IMR-90 (cell line): ENCODE measurements around the gene DIP2B. TPM values are rescaled to one million over a fixed set of nuclear protein-coding genes. Genes with fewer than 3 reads are reported as not detected.
A peak's percentile ranks its signal among the peaks of the same experiment; 100 is the strongest.

Source experiments
- ATAC-seq: fragments of 200-7000 bp; cut with Tn5 transposase; 2 replicates; pipeline ENCODE4 v1.9.1; 2020; ENCODE audit warnings: low read depth, mild to moderate bottlenecking, moderate library complexity
- BruUV-seq: library from RNA; stranded (reverse); fragments of 400-500 nt; replicated peaks from 2 replicates; lab custom pipeline; 2021; lab: Mats Ljungman, UMichigan
- CTCF ChIA-PET: fragments of 300-600 bp; formaldehyde crosslinking; extraction: SDS; loops from one replicate; lab custom pipeline; 2021; ENCODE audit warnings: antibody characterized with exemption; lab: Yijun Ruan, JAX
- POLR2A ChIA-PET: fragments of 300-600 bp; sonication (Branson Sonifier 250); formaldehyde crosslinking; loops from one replicate; lab custom pipeline; 2022; ENCODE audit warnings: antibody characterized with exemption; ENCODE audit not compliant: unreplicated experiment; lab: Charles Lee
- DNase-seq: peaks from one replicate; pipeline ENCODE4 v3.0.0; 2013
- H2AFZ ChIP-seq: replicated peaks from 2 replicates; pipeline ENCODE3; 2013; ENCODE audit warnings: low read length, mild to moderate bottlenecking; ENCODE audit not compliant: poor library complexity
- H2AK5ac ChIP-seq: 2 replicates; pipeline ENCODE4 v1.6.1; 2013; ENCODE audit warnings: low read depth, low read length, inconsistent platforms
- H2AK9ac ChIP-seq: replicated peaks from 2 replicates; pipeline ENCODE3; 2013; ENCODE audit warnings: mild to moderate bottlenecking, low read depth, low read length, moderate library complexity; ENCODE audit not compliant: poor library complexity
- H2BK120ac ChIP-seq: 2 replicates; pipeline ENCODE4 v1.6.1; 2013; ENCODE audit warnings: low read depth, low read length, inconsistent platforms
- H2BK15ac ChIP-seq: 3 replicates; pipeline ENCODE4 v1.6.1; 2013; ENCODE audit warnings: low read depth, low read length, inconsistent platforms
- H2BK20ac ChIP-seq: 2 replicates; pipeline ENCODE4 v1.6.1; 2013; ENCODE audit warnings: low read depth, mild to moderate bottlenecking, inconsistent platforms, low read length, moderate library complexity
- H2BK5ac ChIP-seq: 2 replicates; pipeline ENCODE4 v1.6.1; 2013; ENCODE audit warnings: mild to moderate bottlenecking, low read depth, low read length, inconsistent platforms; ENCODE audit not compliant: poor library complexity, severe bottlenecking
- H3K14ac ChIP-seq: replicated peaks from 2 replicates; pipeline ENCODE4 v1.6.1; 2013; ENCODE audit warnings: low read depth, low read length, inconsistent platforms
- H3K18ac ChIP-seq: 2 replicates; pipeline ENCODE4 v1.6.1; 2013; ENCODE audit warnings: low read depth, low read length, control low read depth
- H3K23ac ChIP-seq: 2 replicates; pipeline ENCODE4 v1.6.1; 2013; ENCODE audit warnings: low read depth, low read length, inconsistent platforms
- H3K27ac ChIP-seq: 2 replicates; pipeline ENCODE4 v1.5.1; 2013; ENCODE audit warnings: mild to moderate bottlenecking, control low read depth, low read length; ENCODE audit not compliant: insufficient read depth
- H3K27me3 ChIP-seq: 2 replicates; pipeline ENCODE4 v1.6.1; 2013; ENCODE audit warnings: low read length; ENCODE audit not compliant: control insufficient read depth, insufficient read depth
- H3K36me3 ChIP-seq: 2 replicates; pipeline ENCODE4 v1.6.1; 2013; ENCODE audit warnings: low read length, mixed read lengths; ENCODE audit not compliant: control insufficient read depth, insufficient read depth
- H3K4ac ChIP-seq: 2 replicates; pipeline ENCODE4 v1.6.1; 2013; ENCODE audit warnings: low read depth, low read length, inconsistent platforms
- H3K4me1 ChIP-seq: 2 replicates; pipeline ENCODE4 v1.6.1; 2013; ENCODE audit warnings: low read length, mixed read lengths; ENCODE audit not compliant: control insufficient read depth, insufficient read depth
- H3K4me2 ChIP-seq: 2 replicates; pipeline ENCODE4 v1.6.1; 2013; ENCODE audit warnings: low read depth, mild to moderate bottlenecking, control low read depth, low read length, moderate library complexity
- H3K4me3 ChIP-seq: 2 replicates; pipeline ENCODE4 v1.5.1; 2013; ENCODE audit warnings: low read depth, mild to moderate bottlenecking, control low read depth, low read length, moderate library complexity; ENCODE audit not compliant: insufficient read depth
- H3K56ac ChIP-seq: 2 replicates; pipeline ENCODE4 v1.6.1; 2013; ENCODE audit warnings: low read length, inconsistent platforms; ENCODE audit not compliant: insufficient read depth; ENCODE audit errors: extremely low read depth
- H3K79me1 ChIP-seq, 2 experiments: 2 replicates each; pipeline ENCODE4 v1.6.1; 2013; ENCODE audit warnings: low read length in 2 of 2, inconsistent platforms in 1 of 2, low read depth in 1 of 2
- H3K9ac ChIP-seq: 2 replicates; pipeline ENCODE4 v1.6.1; 2013; ENCODE audit warnings: low read depth, low read length, control low read depth
- H3K9me1 ChIP-seq: 2 replicates; pipeline ENCODE4 v1.6.1; 2013; ENCODE audit warnings: low read length, inconsistent platforms; ENCODE audit not compliant: insufficient read depth
- H3K9me3 ChIP-seq: 2 replicates; pipeline ENCODE4 v1.6.1; 2013; ENCODE audit warnings: low read length; ENCODE audit not compliant: control insufficient read depth, insufficient read depth
- H4K20me1 ChIP-seq: 2 replicates; pipeline ENCODE4 v1.6.1; 2013; ENCODE audit warnings: low read length, inconsistent platforms; ENCODE audit not compliant: insufficient read depth
- H4K5ac ChIP-seq: 2 replicates; pipeline ENCODE4 v1.6.1; 2013; ENCODE audit warnings: mild to moderate bottlenecking, low read depth, low read length, control low read depth
- H4K8ac ChIP-seq, 2 experiments: 2 replicates each; pipeline ENCODE4 v1.6.1; 2013; ENCODE audit warnings: low read depth in 2 of 2, low read length in 2 of 2, control low read depth in 1 of 2, inconsistent platforms in 1 of 2
- H4K91ac ChIP-seq: 2 replicates; pipeline ENCODE4 v1.6.1; 2013; ENCODE audit warnings: low read depth, low read length, inconsistent platforms; ENCODE audit not compliant: insufficient read depth
- FOS ChIP-seq: fragments of 150-350 bp; IDR thresholded peaks from 2 replicates; pipeline ENCODE4 v1.6.1; 2016; ENCODE audit warnings: low read depth, low read length
- MXI1 ChIP-seq: IDR thresholded peaks from 2 replicates; pipeline ENCODE4 v1.6.1; 2012; ENCODE audit warnings: low read depth, mild to moderate bottlenecking, low read length, moderate library complexity, borderline replicate concordance
- SMC3 ChIP-seq: fragments of 150-350 bp; IDR thresholded peaks from 2 replicates; pipeline ENCODE4 v1.6.1; 2016; ENCODE audit warnings: low read depth, mild to moderate bottlenecking, antibody characterized with exemption, low read length, moderate library complexity
- WGBS, 2 experiments: methylation state at CpG; one replicate each; pipeline versions ENCODE4 v1.1.5 to v1.1.7; 2013; ENCODE audit warnings: missing lambda C conversion rate in 2 of 2; ENCODE audit not compliant: insufficient read length in 1 of 2; ENCODE audit errors: extremely low coverage in 2 of 2; 5-methylcytosine and 5-hydroxymethylcytosine counted together
- dilution Hi-C: fragments of 300-500 bp; cut with HindIII; formaldehyde crosslinking; loops from one replicate; pipeline ENCODE4 v1.14.3; 2018; ENCODE audit warnings: low sequenced_read_pairs; ENCODE audit not compliant: unreplicated experiment
- in situ Hi-C: fragments of 300-500 bp; cut with MboI; formaldehyde crosslinking; loops from 3 replicates; pipeline ENCODE4 v1.14.3; 2019; ENCODE audit warnings: low sequenced_read_pairs, inconsistent platforms, mixed read lengths
- intact Hi-C: fragments of 100-400 bp; cut with micrococcal nuclease; formaldehyde crosslinking; loops from 2 replicates; pipeline ENCODE4 v1.10.0; 2022
- polyA plus RNA-seq, 3 experiments: library from polyadenylated mRNA; depleted of rRNA; stranded (reverse); fragments of >200 nt; gene quantifications; 2 replicates each; pipeline ENCODE4 v1.2.3, GENCODE V29; 2012; ENCODE audit warnings: low replicate concordance in 1 of 3
- total RNA-seq: library from RNA; depleted of rRNA; stranded (reverse); fragments of >200 nt; gene quantifications from 2 replicates; pipeline ENCODE4 v1.2.3, GENCODE V29; 2012

DIP2B gene
- total and polyA plus RNA-seq, 2 of the 4 experiments (the other 2 are of a cell fraction), result 7.7 to 12.9 TPM

- TF ChIP-seq MXI1, result no peak
Measured at GRCh38 chr12:50536831-50537537, 32.2 kb downstream of the DIP2B start (continued).

GRCh38 chr12:50537538-50537919 lies 32.7 kb downstream of the DIP2B start:
- intact Hi-C loops, result no loop called here
- Histone ChIP-seq H3K27ac (no peak overlapping the region), H3K14ac (no peak overlapping the region), H2AK9ac (no peak overlapping the region), H4K8ac (no peak overlapping the region), H2BK15ac (no peak overlapping the region), H3K4me1 (peaks cover 6% of the 10 kb centered on the region), H3K27me3 (no peaks in the 10 kb centered on the region), H3K9me3 (no peaks in the 10 kb centered on the region), H3K23ac (no peak overlapping the region), H2BK5ac (no peak overlapping the region), H3K36me3 (no peaks in the 10 kb centered on the region), H3K4ac (no peak overlapping the region), H4K5ac (no peak overlapping the region), H3K4me2 (peak overlapping the region; percentile 52; the same call in 1 of the 2 replicates), H2BK20ac (no peak overlapping the region), H3K9me1 (peaks cover 4% of the 10 kb centered on the region), H4K91ac (no peak overlapping the region), H3K56ac (no peak overlapping the region), H3K79me1 (peaks cover 15 to 59% of the 10 kb centered on the region in 2 experiments), H2AK5ac (no peak overlapping the region), H2BK120ac (no peak overlapping the region), H4K20me1 (peaks cover 21% of the 10 kb centered on the region; the same call in 1 of the 2 replicates), H3K9ac (no peak overlapping the region), H3K18ac (no peak overlapping the region), H2AFZ (no peak overlapping the region), H3K4me3 (no peak overlapping the region)
- BruUV-seq, result no TSS peak
- DNase-seq (peak; percentile 85), ATAC-seq (peak; percentile 55)
- dilution Hi-C loops, result no loop called here
- TF ChIP-seq FOS, result peak; percentile 60
- TF ChIP-seq SMC3, result no peak
- 44% methylated on average over 1 of the region's 1 CpG; no CpG with 5 or more reads in 1 of the 2 experiments for WGBS, 2 experiments
- CTCF ChIA-PET, result interaction anchor here (0.7 kb wide), 1 partner anchor 35 kb away, joined by 4 read pairs; no protein-coding TSS in a partner anchor
- in situ Hi-C loops, result loop anchor here (10.0 kb wide), 1 partner anchor 57 kb away; no protein-coding TSS in a partner anchor
- POLR2A ChIA-PET, result no interaction called here
